HFFc6 (cell line): ENCODE results near the gene GCNT3. TPM values are rescaled to one million over a fixed set of nuclear protein-coding genes. Genes with fewer than 3 reads are reported as not detected.

Experiments
- DNase-seq: peaks from one replicate; pipeline ENCODE4 v3.0.0-alpha.2; 2018
- H3K27ac Mint-ChIP-seq: 2 replicates; pipeline ENCODE4 v1.8.0; 2020; ENCODE audit warnings: mild to moderate bottlenecking, mixed read lengths
- H3K27me3 Mint-ChIP-seq: 2 replicates; pipeline ENCODE4 v1.8.0; 2021; ENCODE audit warnings: mild to moderate bottlenecking, moderate library complexity, mixed read lengths; ENCODE audit not compliant: insufficient read depth
- H3K36me3 Mint-ChIP-seq: 2 replicates; pipeline ENCODE4 v1.8.0; 2021; ENCODE audit warnings: low read depth, mixed read lengths
- H3K4me1 Mint-ChIP-seq: 2 replicates; pipeline ENCODE4 v1.8.0; 2020; ENCODE audit warnings: low read depth, mixed read lengths
- H3K4me3 Mint-ChIP-seq: 2 replicates; pipeline ENCODE4 v1.8.0; 2020; ENCODE audit warnings: mild to moderate bottlenecking, moderate library complexity, mixed read lengths
- H3K9me3 Mint-ChIP-seq: 2 replicates; pipeline ENCODE4 v1.8.0; 2020; ENCODE audit warnings: mild to moderate bottlenecking, mixed read lengths
- CTCF ChIP-seq: fragments of 200-600 bp; sonication (generic); IDR thresholded peaks from 2 replicates; pipeline ENCODE4 v1.5.0; 2021; ENCODE audit warnings: antibody characterized with exemption, mild to moderate bottlenecking
- total RNA-seq, 6 experiments: library from RNA; stranded (reverse); fragmentation: NEBNext Ultra II Directional; extraction: Animal tissue kit (Norgen Biotek cat#: 25700); gene quantifications; 2 replicates in 1 of 6; 3 replicates in 5 of 6; pipeline ENCODE4 v1.2.3, GENCODE V29; 2021

GCNT3 gene
- total RNA-seq, 6 experiments from 2014 or later, result not detected

DNA sequence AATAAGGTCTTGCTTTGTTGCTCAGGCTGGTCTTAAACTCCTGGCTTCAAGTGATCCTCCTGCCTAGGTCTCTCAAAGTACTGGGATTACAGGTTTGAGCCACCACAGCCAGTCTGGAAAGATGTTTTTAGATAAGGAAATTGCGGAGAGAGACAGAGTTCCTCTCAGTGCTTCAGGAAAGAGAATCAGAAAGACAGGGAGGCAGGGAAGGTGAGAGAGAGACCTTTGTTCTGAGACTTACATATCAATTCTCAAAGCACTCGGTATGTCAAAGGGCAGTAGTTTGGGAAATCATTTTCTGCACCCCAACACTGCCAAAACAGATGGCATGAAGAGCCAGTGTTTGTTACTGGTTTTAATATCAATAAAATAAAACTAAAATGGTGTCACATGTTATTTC is 13.1 kb upstream of the GCNT3 start:
- H3K4me1 Mint-ChIP-seq, result peaks cover 13% of the 10 kb centered on the region
- H3K27me3 Mint-ChIP-seq, result peaks cover 9% of the 10 kb centered on the region; the same call in 1 of the 2 replicates
- no peak for DNase-seq
- no peak overlapping the region for H3K4me3 Mint-ChIP-seq
- H3K27ac Mint-ChIP-seq, result no peak overlapping the region
- peaks cover under 1% of the 10 kb centered on the region for H3K9me3 Mint-ChIP-seq
- H3K36me3 Mint-ChIP-seq, result no peaks in the 10 kb centered on the region
- TF ChIP-seq CTCF, result no peak

DNA sequence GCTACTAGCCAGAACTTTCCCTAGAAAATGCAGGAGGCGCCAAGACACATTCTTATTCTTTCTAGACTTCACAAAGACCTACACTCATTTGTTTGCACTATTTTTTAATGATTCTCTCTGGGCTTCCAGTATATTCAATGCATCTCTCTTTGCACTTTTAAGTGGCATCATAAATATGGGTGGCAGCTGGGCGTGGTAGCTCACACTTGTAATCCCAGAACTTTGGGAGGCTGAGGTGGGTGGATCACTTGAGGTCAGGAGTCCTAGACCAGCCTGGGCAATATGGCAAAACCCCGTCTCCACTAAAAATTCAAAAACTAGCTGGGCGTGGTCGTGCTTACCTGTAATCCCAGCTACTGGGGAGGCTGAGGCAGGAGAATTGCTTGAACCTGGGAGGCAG is 5.6 kb upstream of the GCNT3 start:
- H3K4me1 Mint-ChIP-seq, result peaks cover under 1% of the 10 kb centered on the region; the same call in 1 of the 2 replicates
- H3K36me3 Mint-ChIP-seq, result no peaks in the 10 kb centered on the region
- no peak for TF ChIP-seq CTCF
- H3K27ac Mint-ChIP-seq, result no peak overlapping the region
- H3K27me3 Mint-ChIP-seq, result peaks cover 16% of the 10 kb centered on the region
- DNase-seq, result no peak
- H3K4me3 Mint-ChIP-seq, result no peak overlapping the region
- H3K9me3 Mint-ChIP-seq, result peaks cover 8% of the 10 kb centered on the region

DNA sequence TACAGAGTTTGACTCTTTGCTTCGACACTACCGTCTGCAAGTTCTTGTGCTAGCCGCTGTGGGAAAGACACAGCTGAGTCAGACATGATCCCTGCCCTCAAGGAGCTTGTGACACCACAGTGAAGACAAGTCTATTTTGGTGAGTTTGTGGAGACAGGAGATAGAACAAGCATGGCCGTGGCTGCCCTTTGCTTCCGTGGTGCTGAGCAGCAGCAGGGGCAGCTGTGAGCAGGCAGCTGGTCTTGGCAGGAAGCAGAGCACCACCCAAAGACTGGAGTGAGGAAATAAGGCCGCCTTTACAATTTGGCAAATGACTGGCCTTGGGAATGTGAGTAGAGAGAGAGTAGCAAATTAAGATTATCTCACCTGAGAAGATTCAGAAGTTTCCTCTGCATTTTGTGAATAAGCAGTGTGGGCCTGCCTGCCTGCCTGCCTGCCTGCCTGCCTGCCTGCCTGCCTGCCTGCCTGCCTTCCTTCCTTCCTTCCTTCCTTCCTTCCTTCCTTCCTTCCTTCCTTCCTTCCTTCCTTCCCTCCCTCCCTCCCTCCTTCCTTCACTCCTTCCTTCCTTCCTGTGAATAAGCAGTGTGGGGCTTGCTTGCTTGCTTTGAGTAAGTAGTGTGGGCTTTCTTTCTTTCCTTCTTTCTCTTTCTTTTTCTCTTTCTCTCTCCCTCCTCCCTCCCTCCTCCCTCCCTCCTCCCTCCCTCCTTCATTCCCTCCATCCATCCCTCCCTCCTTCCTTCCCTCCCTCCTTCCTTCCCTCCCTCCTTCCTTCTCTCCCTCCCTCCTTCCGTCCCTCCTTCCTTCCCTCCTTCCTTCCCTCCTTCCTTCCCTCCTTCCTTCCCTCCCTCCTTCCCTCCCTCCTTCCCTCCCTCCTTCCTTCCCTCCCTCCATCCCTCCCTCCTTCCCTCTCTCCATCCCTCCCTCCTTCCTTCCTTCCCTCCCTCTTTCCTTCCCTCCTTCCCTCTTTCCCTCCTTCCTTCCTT is 1.6 kb upstream of the GCNT3 start:
- Mint-ChIP-seq H3K27ac (no peak overlapping the region), H3K27me3 (peaks cover 15% of the 10 kb centered on the region), H3K9me3 (no peaks in the 10 kb centered on the region), H3K4me3 (no peak overlapping the region), H3K4me1 (peaks cover 13% of the 10 kb centered on the region), H3K36me3 (no peaks in the 10 kb centered on the region)
- TF ChIP-seq CTCF, result no peak
- no peak for DNase-seq

GRCh38 chr15:59614153-59614552 is 2.6 kb downstream of the GCNT3 start:
- Mint-ChIP-seq H3K9me3 (no peaks in the 10 kb centered on the region), H3K27me3 (peaks cover 22% of the 10 kb centered on the region)

DNA sequence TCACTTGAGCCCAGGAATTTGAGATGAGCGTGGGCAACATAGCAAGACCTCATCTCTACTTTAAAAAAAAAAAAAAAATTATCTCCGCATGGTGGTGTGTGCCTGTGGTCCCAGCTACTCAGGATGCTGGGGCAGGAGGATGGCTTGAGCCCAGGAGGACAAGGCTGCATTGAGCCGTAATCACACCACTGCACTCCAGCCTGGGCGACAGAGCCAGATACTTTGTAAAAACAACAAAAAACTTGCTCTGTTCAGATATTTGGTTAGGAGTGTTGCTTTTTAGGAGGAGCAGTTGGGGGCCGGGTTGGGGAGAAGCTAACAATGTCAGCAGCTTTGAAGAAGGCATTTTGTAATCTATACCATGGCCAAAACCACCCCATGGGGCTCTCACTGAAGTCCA is 4.1 kb downstream of the GCNT3 start:
- peaks cover 22% of the 10 kb centered on the region for H3K27me3 Mint-ChIP-seq

More at GRCh38 chr15:59614153-59614552, 2.6 kb downstream of the GCNT3 start:
- DNase-seq, result no peak
- no peak for TF ChIP-seq CTCF
- Mint-ChIP-seq H3K4me3 (no peak overlapping the region), H3K36me3 (no peaks in the 10 kb centered on the region), H3K4me1 (peaks cover 17% of the 10 kb centered on the region), H3K27ac (no peak overlapping the region)

More for the DNA sequence above, 4.1 kb downstream of the GCNT3 start:
- H3K36me3 Mint-ChIP-seq, result no peaks in the 10 kb centered on the region
- H3K4me1 Mint-ChIP-seq, result peaks cover 17% of the 10 kb centered on the region
- H3K4me3 Mint-ChIP-seq, result no peak overlapping the region
- H3K9me3 Mint-ChIP-seq, result no peaks in the 10 kb centered on the region
- TF ChIP-seq CTCF, result no peak
- no peak for DNase-seq
- H3K27ac Mint-ChIP-seq, result no peak overlapping the region
